GM06990 (cell line): Measurements from ENCODE around the gene SNCAIP.

Experiments
- DNase-seq: peaks from one replicate; pipeline ENCODE4 v3.0.0-alpha.2; 2011; ENCODE audit not compliant: insufficient read length; ENCODE audit errors: extremely low read depth
- H3K27me3 ChIP-seq: replicated peaks from 2 replicates; pipeline ENCODE4 v1.6.0; 2011; ENCODE audit warnings: low read length; ENCODE audit not compliant: control insufficient read depth, insufficient read depth
- H3K36me3 ChIP-seq: 2 replicates; pipeline ENCODE4 v1.5.1; 2011; ENCODE audit warnings: low read length; ENCODE audit not compliant: control insufficient read depth, insufficient read depth
- H3K4me3 ChIP-seq: replicated peaks from 2 replicates; pipeline ENCODE4 v1.5.1; 2011; ENCODE audit warnings: low read depth, mild to moderate bottlenecking, control low read depth, low read length
- TF ChIP-seq, protein P1 (sequence below): IDR thresholded peaks from 2 replicates; pipeline ENCODE4 v1.5.1; 2011; ENCODE audit warnings: low read length, control low read depth, mild to moderate bottlenecking, inconsistent platforms; ENCODE audit not compliant: insufficient read depth, poor library complexity, severe bottlenecking

SNCAIP gene

GRCh38 chr5:122445070-122445469, 133.0 kb downstream of the SNCAIP start:
- Histone ChIP-seq H3K4me3 (no peak overlapping the region), H3K27me3 (no peaks in the 10 kb centered on the region), H3K36me3 (no peaks in the 10 kb centered on the region)
- DNase-seq = no peak
- TF ChIP-seq, protein P1, sequence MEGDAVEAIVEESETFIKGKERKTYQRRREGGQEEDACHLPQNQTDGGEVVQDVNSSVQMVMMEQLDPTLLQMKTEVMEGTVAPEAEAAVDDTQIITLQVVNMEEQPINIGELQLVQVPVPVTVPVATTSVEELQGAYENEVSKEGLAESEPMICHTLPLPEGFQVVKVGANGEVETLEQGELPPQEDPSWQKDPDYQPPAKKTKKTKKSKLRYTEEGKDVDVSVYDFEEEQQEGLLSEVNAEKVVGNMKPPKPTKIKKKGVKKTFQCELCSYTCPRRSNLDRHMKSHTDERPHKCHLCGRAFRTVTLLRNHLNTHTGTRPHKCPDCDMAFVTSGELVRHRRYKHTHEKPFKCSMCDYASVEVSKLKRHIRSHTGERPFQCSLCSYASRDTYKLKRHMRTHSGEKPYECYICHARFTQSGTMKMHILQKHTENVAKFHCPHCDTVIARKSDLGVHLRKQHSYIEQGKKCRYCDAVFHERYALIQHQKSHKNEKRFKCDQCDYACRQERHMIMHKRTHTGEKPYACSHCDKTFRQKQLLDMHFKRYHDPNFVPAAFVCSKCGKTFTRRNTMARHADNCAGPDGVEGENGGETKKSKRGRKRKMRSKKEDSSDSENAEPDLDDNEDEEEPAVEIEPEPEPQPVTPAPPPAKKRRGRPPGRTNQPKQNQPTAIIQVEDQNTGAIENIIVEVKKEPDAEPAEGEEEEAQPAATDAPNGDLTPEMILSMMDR = no peak

DNA sequence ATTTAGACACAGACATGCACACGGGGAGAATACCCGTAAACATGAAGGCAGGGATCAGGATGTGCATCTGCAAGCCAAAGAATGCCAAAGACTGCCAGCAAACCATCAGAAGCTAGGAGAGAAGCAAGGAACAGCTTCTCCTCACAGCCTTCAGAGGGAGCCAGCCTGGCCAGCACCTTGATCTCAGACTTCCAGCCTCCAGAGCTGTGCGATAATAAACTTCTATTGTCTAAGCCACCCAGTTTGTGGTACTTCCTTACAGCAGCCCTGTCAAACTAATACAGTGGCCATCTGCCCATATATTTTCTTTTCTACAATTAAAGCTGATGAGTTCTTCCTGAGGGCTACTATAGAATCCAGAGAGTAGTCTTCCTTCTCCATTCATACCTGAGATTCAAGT, 135.0 kb downstream of the SNCAIP start:
- H3K27me3 ChIP-seq = no peaks in the 10 kb centered on the region
- TF ChIP-seq, protein P1 = no peak
- no peak for DNase-seq
- no peak overlapping the region for H3K4me3 ChIP-seq
- H3K36me3 ChIP-seq = no peaks in the 10 kb centered on the region

DNA sequence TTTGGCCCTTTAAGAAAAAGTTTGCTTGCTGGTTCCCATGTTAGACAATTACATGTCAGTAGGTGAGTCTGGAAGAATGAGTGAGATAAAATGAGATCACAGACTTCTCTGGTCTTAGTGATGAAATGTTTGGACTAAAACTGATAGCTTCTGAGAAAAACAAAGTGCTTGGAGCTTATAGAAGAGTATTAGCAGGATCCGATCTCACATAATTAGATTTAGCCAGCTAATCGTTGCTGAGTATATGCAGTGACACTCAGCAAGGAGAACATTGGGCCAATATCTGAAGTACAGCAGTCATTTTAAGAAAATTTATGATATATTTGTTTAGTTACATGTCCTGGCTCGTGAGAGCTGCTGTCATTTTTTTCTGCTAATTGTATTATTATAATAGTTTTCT, 135.8 kb downstream of the SNCAIP start:
- TF ChIP-seq, protein P1 = no peak
- DNase-seq = no peak
- Histone ChIP-seq H3K4me3 (no peak overlapping the region), H3K27me3 (no peaks in the 10 kb centered on the region), H3K36me3 (no peaks in the 10 kb centered on the region)

GRCh38 chr5:122454541-122454940, 142.5 kb downstream of the SNCAIP start:
- no peak for DNase-seq
- Histone ChIP-seq H3K36me3 (no peaks in the 10 kb centered on the region), H3K27me3 (no peaks in the 10 kb centered on the region), H3K4me3 (no peak overlapping the region)
- TF ChIP-seq, protein P1 = no peak

- no peak for DNase-seq
- TF ChIP-seq, protein P1 = no peak
- H3K36me3 ChIP-seq = no peaks in the 10 kb centered on the region
- H3K27me3 ChIP-seq = no peaks in the 10 kb centered on the region
- H3K4me3 ChIP-seq = no peak overlapping the region
Measured at GRCh38 chr5:122455939-122456338, 143.9 kb downstream of the SNCAIP start.

DNA sequence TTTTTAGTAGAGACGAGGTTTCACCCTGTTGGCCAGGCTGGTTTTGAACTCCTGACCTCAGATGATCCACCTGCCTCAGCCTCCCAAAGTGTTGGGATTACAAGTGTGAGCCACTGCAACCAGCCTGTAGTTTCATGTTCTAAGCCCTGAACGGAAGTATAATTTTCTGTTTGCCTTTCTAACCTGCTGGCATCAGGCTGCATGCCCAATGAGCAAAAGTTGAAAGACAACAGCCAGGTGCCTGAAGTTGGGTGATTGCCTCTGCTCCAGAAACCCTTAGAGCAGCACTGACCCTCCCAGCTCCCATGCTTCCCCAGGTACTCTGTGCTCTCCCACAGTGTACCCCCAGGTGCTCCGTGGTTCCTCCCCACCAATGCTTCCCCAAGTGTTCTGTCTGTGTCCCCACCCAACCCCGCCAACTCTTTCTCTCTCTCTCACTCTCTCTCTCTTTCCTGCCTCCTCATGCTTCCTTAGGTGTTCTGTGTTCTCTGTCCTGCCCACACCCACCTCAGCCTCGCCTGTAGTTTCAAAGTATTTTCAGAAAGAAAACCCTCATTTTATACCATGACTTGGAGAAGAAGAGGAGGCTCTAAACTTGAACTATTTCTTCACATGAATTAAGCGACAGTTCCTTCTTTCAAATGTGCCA, 145.3 kb downstream of the SNCAIP start:
- no peaks in the 10 kb centered on the region for H3K27me3 ChIP-seq
- no peaks in the 10 kb centered on the region for H3K36me3 ChIP-seq
- no peak for DNase-seq
- no peak overlapping the region for H3K4me3 ChIP-seq
- TF ChIP-seq, protein P1 = no peak
